Activated T-cell treated with anti-CD3 and anti-CD28 coated beads, Interleukin-2, amount 50 U/mL, for 72 hours (primary cell): ENCODE measurements around the gene PEMT. TPM values are rescaled to one million over a fixed set of nuclear protein-coding genes. Genes with fewer than 3 reads are reported as not detected.

Experiments used
- ATAC-seq, 2 donors: fragments of 150-1000 bp; cut with Tn5 transposase; replicated peaks in 1 of 2; 2 replicates each; pipeline ENCODE4 v1.10.0; 2021; ENCODE audit warnings: moderate library complexity in 2 of 2, mild to moderate bottlenecking in 1 of 2
- DNase-seq, 2 donors: peaks; one replicate each; pipeline ENCODE4 v3.0.0; 2021 to 2022; ENCODE audit warnings: mixed read lengths in 1 of 2
- H3K27ac Mint-ChIP-seq: one replicate; pipeline ENCODE4 v1.8.0; 2022; ENCODE audit warnings: mild to moderate bottlenecking, moderate library complexity, mixed read lengths
- H3K27me3 Mint-ChIP-seq: one replicate; pipeline ENCODE4 v1.8.0; 2022; ENCODE audit warnings: low read depth, mixed read lengths
- H3K36me3 Mint-ChIP-seq, 2 donors: one replicate each; pipeline ENCODE4 v1.8.0; 2022; ENCODE audit warnings: mixed read lengths in 2 of 2, mild to moderate bottlenecking in 1 of 2; ENCODE audit not compliant: insufficient read depth in 2 of 2
- H3K4me1 Mint-ChIP-seq: one replicate; pipeline ENCODE4 v1.8.0; 2022; ENCODE audit warnings: low read depth, mixed read lengths
- H3K4me3 Mint-ChIP-seq, 2 donors: one replicate each; pipeline ENCODE4 v1.8.0; 2022; ENCODE audit warnings: mild to moderate bottlenecking in 2 of 2, mixed read lengths in 2 of 2, moderate library complexity in 2 of 2
- H3K9me3 Mint-ChIP-seq, 2 donors: one replicate each; pipeline ENCODE4 v1.8.0; 2022; ENCODE audit warnings: mixed read lengths in 2 of 2
- total RNA-seq, 2 donors: library from RNA; stranded (reverse); gene quantifications; one replicate each; pipeline ENCODE4 v1.2.3, GENCODE V29; 2022

The PEMT gene
- total RNA-seq, 2 donors from 2014 or later: 21.6 to 36.8 TPM

DNA sequence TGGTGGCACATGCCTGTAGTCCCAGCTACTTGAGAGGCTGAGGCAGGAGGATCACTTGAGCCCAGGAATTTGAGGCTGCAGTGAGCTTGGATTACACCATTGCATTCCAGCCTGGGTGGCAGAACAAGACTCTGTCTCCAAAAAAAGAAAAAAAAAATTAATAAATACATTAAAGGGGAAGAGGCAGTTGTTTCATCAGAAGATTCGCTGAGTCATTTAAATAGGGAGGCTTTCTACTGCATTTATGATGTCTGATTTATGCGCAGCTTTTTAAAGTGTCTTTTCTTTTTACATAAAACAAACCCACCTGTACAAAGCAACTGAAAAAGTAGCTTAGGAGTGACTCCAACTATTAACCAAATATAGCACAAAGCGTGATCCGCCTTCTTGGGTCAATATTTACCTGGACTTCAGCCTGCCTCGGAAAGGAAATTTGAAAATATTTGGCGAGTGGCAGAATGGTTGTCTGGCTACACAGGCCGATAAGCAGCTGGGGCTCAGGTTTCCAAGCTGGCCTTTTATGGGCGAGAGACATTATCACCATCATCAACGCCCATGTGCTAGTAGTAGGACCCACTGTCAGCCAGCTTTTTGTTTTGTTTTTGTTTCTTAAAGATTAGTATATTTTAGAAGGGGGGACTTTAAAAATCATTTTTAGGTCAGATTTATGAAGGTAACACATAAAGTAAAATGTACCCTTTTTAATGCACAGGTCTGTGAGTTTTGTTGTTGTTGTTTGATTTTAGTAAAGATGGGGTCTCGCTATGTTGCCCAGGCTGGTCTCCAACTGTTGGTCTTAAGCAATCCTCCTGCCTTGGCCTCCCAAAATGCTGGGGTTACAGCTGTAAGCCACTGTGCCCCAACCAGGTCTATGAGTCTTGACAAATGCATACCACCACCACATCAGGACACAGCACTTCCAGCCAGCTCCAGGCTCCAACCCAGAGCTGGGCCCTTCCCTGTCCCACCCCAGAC lies 52.8 kb downstream of the PEMT start:
- no peaks in the 10 kb centered on the region for H3K36me3 Mint-ChIP-seq
- H3K27ac Mint-ChIP-seq: no peak overlapping the region
- no peaks in the 10 kb centered on the region for H3K4me1 Mint-ChIP-seq
- DNase-seq (no peak), ATAC-seq (no peak)
- no peaks in the 10 kb centered on the region for H3K9me3 Mint-ChIP-seq
- no peaks in the 10 kb centered on the region for H3K27me3 Mint-ChIP-seq
- no peak overlapping the region for H3K4me3 Mint-ChIP-seq

DNA sequence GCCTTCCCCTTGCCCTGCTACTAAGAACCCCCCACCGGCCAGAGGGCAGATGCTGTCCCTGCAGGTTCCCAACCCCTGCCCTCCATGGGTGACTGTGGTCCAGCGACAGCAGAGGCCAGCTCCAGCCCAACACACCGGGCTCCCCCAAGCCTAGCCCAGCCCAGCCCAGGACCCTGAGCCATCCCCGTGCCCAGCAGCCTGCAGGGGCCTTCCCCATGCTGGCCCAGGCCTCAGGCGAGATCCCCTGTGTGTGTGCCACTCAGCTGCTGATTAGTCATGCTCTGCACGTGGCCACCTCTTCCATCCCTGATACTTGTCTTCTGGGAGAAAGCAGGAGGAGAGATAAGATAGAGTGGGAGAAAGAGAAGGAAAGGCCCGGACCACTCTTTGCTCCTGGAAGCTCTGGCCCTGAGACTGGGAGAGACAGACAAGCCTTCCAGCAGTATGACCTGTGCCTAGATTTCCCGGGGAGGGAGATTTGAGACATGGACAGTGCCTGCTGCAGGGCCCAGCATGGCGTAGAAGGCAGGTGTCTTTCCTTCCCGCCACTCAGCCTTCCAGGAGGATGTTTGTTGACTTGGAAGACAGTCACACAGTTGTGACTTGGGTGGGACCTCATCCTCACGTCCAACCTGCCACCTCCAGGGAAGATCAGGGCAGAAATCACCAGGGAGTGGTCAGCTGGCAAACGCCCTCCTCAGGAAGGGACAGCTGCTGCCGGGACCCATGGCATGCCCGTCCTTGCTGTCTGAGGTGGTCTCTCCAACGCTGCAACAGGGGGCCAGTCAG lies 54.0 kb downstream of the PEMT start:
- Mint-ChIP-seq H3K36me3 (no peaks in the 10 kb centered on the region), H3K4me1 (no peaks in the 10 kb centered on the region), H3K4me3 (no peak overlapping the region), H3K27ac (no peak overlapping the region), H3K27me3 (no peaks in the 10 kb centered on the region), H3K9me3 (no peaks in the 10 kb centered on the region)
- DNase-seq (no peak), ATAC-seq (no peak)

DNA sequence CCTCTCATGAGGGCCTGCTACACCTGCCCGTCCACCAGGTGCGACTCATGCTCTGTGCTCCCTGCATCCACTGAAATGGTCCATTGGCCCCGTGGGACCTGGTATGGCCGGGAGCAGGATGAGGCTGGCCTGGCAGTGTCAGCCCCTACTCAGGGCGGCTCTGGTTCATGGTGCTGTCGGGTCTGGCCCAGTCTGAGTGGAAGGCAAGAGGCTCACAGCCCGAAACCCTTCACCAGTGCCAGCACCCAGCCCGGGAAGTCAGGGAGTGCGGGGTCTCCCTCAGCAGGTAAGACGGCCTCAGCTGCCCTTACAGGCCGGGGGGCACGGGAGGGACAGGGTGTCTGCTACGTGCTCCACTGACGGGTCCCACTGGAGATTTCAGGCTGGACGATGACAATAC lies 54.8 kb downstream of the PEMT start:
- Mint-ChIP-seq H3K4me1 (no peaks in the 10 kb centered on the region), H3K9me3 (no peaks in the 10 kb centered on the region), H3K36me3 (no peaks in the 10 kb centered on the region), H3K27me3 (no peaks in the 10 kb centered on the region), H3K4me3 (no peak overlapping the region), H3K27ac (no peak overlapping the region)
- ATAC-seq: no peak
- DNase-seq: no peak

- H3K4me1 Mint-ChIP-seq: no peaks in the 10 kb centered on the region
- no peak for DNase-seq
- ATAC-seq: no peak
- H3K4me3 Mint-ChIP-seq: no peak overlapping the region
- no peaks in the 10 kb centered on the region for H3K9me3 Mint-ChIP-seq
- H3K36me3 Mint-ChIP-seq: no peaks in the 10 kb centered on the region
- H3K27me3 Mint-ChIP-seq: no peaks in the 10 kb centered on the region
- no peak overlapping the region for H3K27ac Mint-ChIP-seq
These were observed 55.6 kb downstream of the PEMT start for GRCh38 chr17:17535957-17536356.

- H3K4me3 Mint-ChIP-seq: no peak overlapping the region
- no peaks in the 10 kb centered on the region for H3K27me3 Mint-ChIP-seq
- no peak for ATAC-seq
- H3K27ac Mint-ChIP-seq: no peak overlapping the region
- DNase-seq: no peak
- no peaks in the 10 kb centered on the region for H3K4me1 Mint-ChIP-seq
- H3K9me3 Mint-ChIP-seq: no peaks in the 10 kb centered on the region
- no peaks in the 10 kb centered on the region for H3K36me3 Mint-ChIP-seq
These were observed 57.5 kb downstream of the PEMT start for GRCh38 chr17:17533901-17534441.

DNA sequence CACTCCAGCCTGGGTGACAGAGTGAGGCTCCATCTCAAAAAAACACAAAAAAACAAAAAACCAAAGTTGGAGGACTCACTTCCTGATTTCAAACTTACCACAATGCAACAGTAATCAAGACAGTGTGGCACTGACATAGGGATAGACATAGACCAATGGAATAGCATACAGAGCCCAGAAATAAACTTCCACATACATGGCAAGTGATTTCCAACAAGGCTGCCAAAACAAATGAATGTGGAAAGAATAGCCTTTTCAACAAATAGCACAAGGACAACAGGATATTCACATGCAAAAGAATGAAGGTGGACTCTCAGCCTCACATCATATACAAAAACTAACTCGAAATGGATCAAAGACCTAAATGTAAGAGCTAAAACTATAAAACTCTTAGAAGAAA lies 58.5 kb downstream of the PEMT start:
- ATAC-seq: no peak
- Mint-ChIP-seq H3K4me3 (no peak overlapping the region), H3K9me3 (no peaks in the 10 kb centered on the region), H3K27ac (no peak overlapping the region), H3K4me1 (no peaks in the 10 kb centered on the region), H3K27me3 (no peaks in the 10 kb centered on the region), H3K36me3 (no peaks in the 10 kb centered on the region)
- no peak for DNase-seq

GRCh38 chr17:17531156-17531555 lies 60.4 kb downstream of the PEMT start:
- DNase-seq: no peak
- H3K36me3 Mint-ChIP-seq: no peaks in the 10 kb centered on the region
- no peaks in the 10 kb centered on the region for H3K9me3 Mint-ChIP-seq
- no peaks in the 10 kb centered on the region for H3K4me1 Mint-ChIP-seq
- ATAC-seq: no peak
- no peaks in the 10 kb centered on the region for H3K27me3 Mint-ChIP-seq
- H3K27ac Mint-ChIP-seq: no peak overlapping the region
- no peak overlapping the region for H3K4me3 Mint-ChIP-seq

GRCh38 chr17:17528696-17529652 lies 62.5 kb downstream of the PEMT start:
- H3K36me3 Mint-ChIP-seq: no peaks in the 10 kb centered on the region
- H3K9me3 Mint-ChIP-seq: no peaks in the 10 kb centered on the region
- H3K27ac Mint-ChIP-seq: no peak overlapping the region
- H3K4me1 Mint-ChIP-seq: no peaks in the 10 kb centered on the region
- no peak overlapping the region for H3K4me3 Mint-ChIP-seq
- ATAC-seq (no peak), DNase-seq (no peak)
- no peaks in the 10 kb centered on the region for H3K27me3 Mint-ChIP-seq

DNA sequence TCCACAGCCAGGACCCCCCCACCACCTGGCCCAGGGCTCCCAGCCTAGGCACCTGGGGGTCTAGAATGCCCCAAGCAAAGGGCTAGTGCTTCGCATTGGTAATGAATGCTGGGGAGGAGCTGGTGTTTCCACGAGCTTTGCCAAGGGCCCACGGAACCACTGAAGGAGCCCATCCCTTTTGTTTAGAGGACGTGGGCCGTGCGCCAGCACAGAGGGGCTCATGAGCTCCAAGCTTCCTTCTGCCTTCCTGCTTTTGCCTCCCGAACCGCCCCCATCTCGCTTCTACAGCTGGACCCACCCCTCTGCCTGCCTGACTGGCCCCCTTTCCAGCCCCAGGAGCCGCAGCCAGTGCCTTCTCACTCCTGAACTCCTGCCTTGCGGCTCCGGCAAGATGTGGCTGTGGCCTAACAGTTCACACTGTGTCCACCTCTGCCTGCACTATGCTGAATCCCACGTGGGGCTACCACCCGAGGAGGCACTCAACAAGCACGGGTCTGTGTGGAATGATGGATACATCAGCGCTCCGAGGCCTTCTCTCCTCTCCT lies 63.5 kb downstream of the PEMT start:
- Mint-ChIP-seq H3K9me3 (no peaks in the 10 kb centered on the region), H3K4me3 (no peak overlapping the region), H3K36me3 (no peaks in the 10 kb centered on the region), H3K4me1 (no peaks in the 10 kb centered on the region), H3K27ac (no peak overlapping the region), H3K27me3 (no peaks in the 10 kb centered on the region)
- ATAC-seq (no peak), DNase-seq (no peak)

- Mint-ChIP-seq H3K4me1 (no peaks in the 10 kb centered on the region), H3K4me3 (no peak overlapping the region), H3K27me3 (no peaks in the 10 kb centered on the region), H3K27ac (no peak overlapping the region), H3K9me3 (no peaks in the 10 kb centered on the region), H3K36me3 (no peaks in the 10 kb centered on the region)
- ATAC-seq: no peak
- no peak for DNase-seq
These were observed 64.0 kb downstream of the PEMT start for GRCh38 chr17:17527534-17527933.

DNA sequence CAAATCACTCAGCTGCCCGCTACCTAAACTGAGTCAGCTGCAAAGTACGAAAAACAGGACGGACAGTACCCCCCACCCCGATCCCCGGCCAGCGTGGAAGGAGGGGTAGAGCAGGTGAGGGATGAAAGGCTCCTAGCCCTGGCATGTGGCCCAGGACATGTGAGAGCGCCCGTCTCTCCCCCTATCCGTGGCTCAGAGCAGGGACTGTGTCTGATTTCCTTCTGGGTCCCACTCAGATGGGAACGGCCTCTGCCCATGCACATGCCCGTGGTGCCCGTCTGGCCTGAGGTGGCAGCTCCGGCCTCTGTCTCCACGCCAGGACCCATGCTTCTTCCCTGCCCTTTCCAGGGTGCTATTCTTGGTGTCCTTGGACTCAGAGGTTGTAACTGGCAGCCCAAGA lies 65.1 kb downstream of the PEMT start:
- DNase-seq (no peak), ATAC-seq (no peak)
- Mint-ChIP-seq H3K27me3 (no peaks in the 10 kb centered on the region), H3K4me3 (no peak overlapping the region), H3K27ac (no peak overlapping the region), H3K4me1 (no peaks in the 10 kb centered on the region), H3K36me3 (no peaks in the 10 kb centered on the region), H3K9me3 (no peaks in the 10 kb centered on the region)

- Mint-ChIP-seq H3K9me3 (no peaks in the 10 kb centered on the region), H3K4me3 (no peak overlapping the region), H3K27me3 (no peaks in the 10 kb centered on the region), H3K27ac (no peak overlapping the region), H3K4me1 (no peaks in the 10 kb centered on the region), H3K36me3 (no peaks in the 10 kb centered on the region)
- ATAC-seq: no peak
- DNase-seq: no peak
These were observed 65.6 kb downstream of the PEMT start for GRCh38 chr17:17525956-17526355.
